ENCODE data around the gene NOTCH1. TPM values are rescaled to one million over a fixed set of nuclear protein-coding genes. Genes with fewer than 3 reads are reported as not detected.

Gene NOTCH1
- total and polyA plus RNA-seq, 12 donors, result 0.81 to 31.5 (median 24.0) TPM

DNA sequence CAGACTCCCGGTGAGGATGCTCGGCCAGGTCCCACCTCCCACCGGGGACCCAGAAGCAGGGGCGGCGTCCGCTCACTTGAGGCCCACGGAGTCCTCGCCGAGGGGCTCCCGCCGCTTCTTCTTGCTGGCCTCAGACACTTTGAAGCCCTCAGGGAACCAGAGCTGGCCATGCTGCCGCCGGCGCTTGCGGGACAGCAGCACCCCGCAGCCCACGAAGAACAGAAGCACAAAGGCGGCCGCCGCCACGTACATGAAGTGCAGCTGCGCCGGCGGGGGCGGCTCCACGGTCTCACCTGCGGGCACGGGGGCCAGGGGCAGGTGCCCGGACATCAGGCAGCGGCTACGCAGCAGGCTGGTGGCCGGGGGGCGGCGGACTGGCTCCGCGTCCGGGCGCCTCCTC is 43.7 kb downstream of the NOTCH1 start:
- peaks cover 0 to 94% of the 10 kb centered on the region in 2 donors for H3K36me3 ChIP-seq (replicated peaks in 1 of 2)
- intact Hi-C loops (cut with DNase I), result no loop called here

GRCh38 chr9:136501686-136502085 is 44.2 kb downstream of the NOTCH1 start:
- peaks cover 0 to 93% of the 10 kb centered on the region in 2 donors for H3K36me3 ChIP-seq (replicated peaks in 1 of 2)
- TF ChIP-seq, protein P1, sequence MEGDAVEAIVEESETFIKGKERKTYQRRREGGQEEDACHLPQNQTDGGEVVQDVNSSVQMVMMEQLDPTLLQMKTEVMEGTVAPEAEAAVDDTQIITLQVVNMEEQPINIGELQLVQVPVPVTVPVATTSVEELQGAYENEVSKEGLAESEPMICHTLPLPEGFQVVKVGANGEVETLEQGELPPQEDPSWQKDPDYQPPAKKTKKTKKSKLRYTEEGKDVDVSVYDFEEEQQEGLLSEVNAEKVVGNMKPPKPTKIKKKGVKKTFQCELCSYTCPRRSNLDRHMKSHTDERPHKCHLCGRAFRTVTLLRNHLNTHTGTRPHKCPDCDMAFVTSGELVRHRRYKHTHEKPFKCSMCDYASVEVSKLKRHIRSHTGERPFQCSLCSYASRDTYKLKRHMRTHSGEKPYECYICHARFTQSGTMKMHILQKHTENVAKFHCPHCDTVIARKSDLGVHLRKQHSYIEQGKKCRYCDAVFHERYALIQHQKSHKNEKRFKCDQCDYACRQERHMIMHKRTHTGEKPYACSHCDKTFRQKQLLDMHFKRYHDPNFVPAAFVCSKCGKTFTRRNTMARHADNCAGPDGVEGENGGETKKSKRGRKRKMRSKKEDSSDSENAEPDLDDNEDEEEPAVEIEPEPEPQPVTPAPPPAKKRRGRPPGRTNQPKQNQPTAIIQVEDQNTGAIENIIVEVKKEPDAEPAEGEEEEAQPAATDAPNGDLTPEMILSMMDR (IDR thresholded peaks at IDR 0.05), result no peak
- no peak for TF ChIP-seq POLR2A (IDR thresholded peaks at IDR 0.05)
- intact Hi-C loops (cut with DNase I), result no loop called here
- H3K27ac ChIP-seq, result no peak overlapping the region
- 86 to 95% (median 91%) methylated on average over 10 to 23 of the region's 23 CpGs; no CpG with 5 or more reads in 1 of the 4 donors for WGBS, 4 donors
- H3K27me3 ChIP-seq, result no peaks in the 10 kb centered on the region
- no peaks in the 10 kb centered on the region for H3K9me3 ChIP-seq (replicated peaks in 1 of 3)
- no peaks in the 10 kb centered on the region for H3K4me1 ChIP-seq (replicated peaks in 1 of 2)
- no peak for DNase-seq
- H3K4me3 ChIP-seq, result no peak overlapping the region

More for the DNA sequence above, 43.7 kb downstream of the NOTCH1 start:
- Histone ChIP-seq H3K27ac (no peak overlapping the region), H3K27me3 (no peaks in the 10 kb centered on the region), H3K4me1 (replicated peaks in 1 of 2) (no peaks in the 10 kb centered on the region), H3K4me3 (no peak overlapping the region), H3K9me3 (replicated peaks in 1 of 3) (no peaks in the 10 kb centered on the region)
- TF ChIP-seq POLR2A (IDR thresholded peaks at IDR 0.05), result no peak
- TF ChIP-seq, protein P1 (IDR thresholded peaks at IDR 0.05), result no peak
- DNase-seq, result no peak
- 95 to 98% (median 97%) methylated on average over 9 to 38 of the region's 38 CpGs for WGBS, 4 donors

GRCh38 chr9:136499935-136500910 is 45.6 kb downstream of the NOTCH1 start:
- no peak for DNase-seq
- intact Hi-C loops (cut with DNase I), result no loop called here
- H3K4me3 ChIP-seq, result no peak overlapping the region
- H3K9me3 ChIP-seq (replicated peaks in 1 of 3), result no peaks in the 10 kb centered on the region
- 88 to 100% (median 91%) methylated on average over 13 to 50 of the region's 50 CpGs for WGBS, 4 donors
- H3K27ac ChIP-seq, result no peak overlapping the region
- H3K27me3 ChIP-seq, result no peaks in the 10 kb centered on the region
- peaks cover 0 to 84% of the 10 kb centered on the region in 2 donors for H3K36me3 ChIP-seq (replicated peaks in 1 of 2)
- no peaks in the 10 kb centered on the region for H3K4me1 ChIP-seq (replicated peaks in 1 of 2)
- TF ChIP-seq POLR2A (IDR thresholded peaks at IDR 0.05), result no peak
- TF ChIP-seq, protein P1 (IDR thresholded peaks at IDR 0.05), result no peak

- WGBS, 4 donors, result 88 to 93% (median 91%) methylated on average over 19 to 46 of the region's 46 CpGs
- Histone ChIP-seq H3K4me3 (no peak overlapping the region), H3K36me3 (replicated peaks in 1 of 2) (peaks cover 0 to 75% of the 10 kb centered on the region in 2 donors), H3K27ac (no peak overlapping the region), H3K27me3 (no peaks in the 10 kb centered on the region), H3K9me3 (replicated peaks in 1 of 3) (no peaks in the 10 kb centered on the region), H3K4me1 (replicated peaks in 1 of 2) (no peaks in the 10 kb centered on the region)
- TF ChIP-seq POLR2A (IDR thresholded peaks at IDR 0.05), result no peak
- TF ChIP-seq, protein P1 (IDR thresholded peaks at IDR 0.05), result no peak
- intact Hi-C loops (cut with DNase I), result no loop called here
- DNase-seq, result no peak
These were observed 46.5 kb downstream of the NOTCH1 start for GRCh38 chr9:136499071-136499934.

Data from adrenal gland (tissue), 12 donors.